Neural progenitor cell (in vitro differentiated cells): ENCODE measurements around the gene SIRT5. TPM values are rescaled to one million over a fixed set of nuclear protein-coding genes. Genes with fewer than 3 reads are reported as not detected.

Experiments used
- DNase-seq: peaks from one replicate; pipeline ENCODE4 v3.0.0-alpha.2; 2016; ENCODE audit warnings: low spot score
- H2AFZ ChIP-seq: fragments of 200-600 bp; sonication (generic); replicated peaks from 2 replicates; pipeline ENCODE4 v1.6.1; 2016; ENCODE audit warnings: antibody characterized with exemption
- H3F3A ChIP-seq: fragments of 200-600 bp; sonication (generic); 2 replicates; pipeline ENCODE4 v1.6.1; 2016; ENCODE audit warnings: antibody characterized with exemption, low read depth
- H3K27ac ChIP-seq: fragments of 200-600 bp; sonication (generic); 2 replicates; pipeline ENCODE4 v1.5.1; 2016; ENCODE audit warnings: mild to moderate bottlenecking
- H3K27me3 ChIP-seq: fragments of 200-600 bp; sonication (generic); 2 replicates; pipeline ENCODE4 v1.6.1; 2016; ENCODE audit warnings: mild to moderate bottlenecking, moderate library complexity
- H3K36me3 ChIP-seq: fragments of 200-600 bp; sonication (generic); 2 replicates; pipeline ENCODE4 v1.5.1; 2016
- H3K4me1 ChIP-seq: fragments of 200-600 bp; sonication (generic); 2 replicates; pipeline ENCODE4 v1.6.1; 2016; ENCODE audit warnings: mixed run types
- H3K4me2 ChIP-seq: fragments of 200-600 bp; sonication (generic); 2 replicates; pipeline ENCODE4 v1.6.1; 2016
- H3K4me3 ChIP-seq: fragments of 200-600 bp; sonication (generic); 2 replicates; pipeline ENCODE4 v1.5.1; 2016
- H3K79me2 ChIP-seq: fragments of 200-600 bp; sonication (generic); 2 replicates; pipeline ENCODE4 v1.6.1; 2016; ENCODE audit warnings: low read depth
- H3K9ac ChIP-seq: fragments of 200-600 bp; sonication (generic); 2 replicates; pipeline ENCODE4 v1.6.1; 2016
- H3K9me3 ChIP-seq: fragments of 200-600 bp; sonication (generic); 2 replicates; pipeline ENCODE4 v1.5.1; 2016; ENCODE audit warnings: low read depth
- H4K20me1 ChIP-seq: fragments of 200-600 bp; sonication (generic); 2 replicates; pipeline ENCODE4 v1.6.1; 2016; ENCODE audit warnings: low read depth
- H3K27ac Mint-ChIP-seq: 3 replicates; pipeline ENCODE4 v1.8.0; 2021; ENCODE audit warnings: mixed read lengths
- H3K27me3 Mint-ChIP-seq: 2 replicates; pipeline ENCODE4 v1.8.0; 2022; ENCODE audit warnings: low read depth, mild to moderate bottlenecking, inconsistent platforms, moderate library complexity, mixed read lengths; ENCODE audit not compliant: insufficient read depth
- H3K36me3 Mint-ChIP-seq: 3 replicates; pipeline ENCODE4 v1.8.0; 2021; ENCODE audit warnings: mixed read lengths
- H3K4me1 Mint-ChIP-seq: 3 replicates; pipeline ENCODE4 v1.8.0; 2021; ENCODE audit warnings: mixed read lengths
- H3K4me3 Mint-ChIP-seq: 3 replicates; pipeline ENCODE4 v1.8.0; 2021; ENCODE audit warnings: mild to moderate bottlenecking, moderate library complexity, mixed read lengths
- H3K9me3 Mint-ChIP-seq: 3 replicates; pipeline ENCODE4 v1.8.0; 2020; ENCODE audit warnings: mixed read lengths
- CTCF ChIP-seq: fragments of 200-600 bp; sonication (generic); IDR thresholded peaks from 2 replicates; pipeline ENCODE4 v1.5.1; 2017; ENCODE audit warnings: antibody characterized with exemption, mild to moderate bottlenecking
- EZH2 ChIP-seq: fragments of 200-600 bp; sonication (generic); IDR thresholded peaks from 2 replicates; pipeline ENCODE4 v1.6.1; 2017; ENCODE audit warnings: antibody characterized with exemption, mild to moderate bottlenecking, moderate library complexity
- EZH2phosphoT487 ChIP-seq: fragments of 200-600 bp; sonication (generic); IDR thresholded peaks from 2 replicates; pipeline ENCODE4 v1.6.1; 2017; ENCODE audit warnings: antibody characterized with exemption
- total RNA-seq: library from RNA; depleted of rRNA; stranded (reverse); fragments of >200 nt; gene quantifications from 2 replicates; pipeline ENCODE4 v1.2.3, GENCODE V29; 2015; ENCODE audit warnings: low replicate concordance

Gene SIRT5
- total RNA-seq, 1 donor from 2014 or later = 18.2 TPM

GRCh38 chr6:13572240-13572639 is 2.2 kb upstream of the SIRT5 start:
- H4K20me1 ChIP-seq = no peaks in the 10 kb centered on the region
- H3K27me3 ChIP-seq = no peaks in the 10 kb centered on the region
- no peak overlapping the region for H2AFZ ChIP-seq

DNA sequence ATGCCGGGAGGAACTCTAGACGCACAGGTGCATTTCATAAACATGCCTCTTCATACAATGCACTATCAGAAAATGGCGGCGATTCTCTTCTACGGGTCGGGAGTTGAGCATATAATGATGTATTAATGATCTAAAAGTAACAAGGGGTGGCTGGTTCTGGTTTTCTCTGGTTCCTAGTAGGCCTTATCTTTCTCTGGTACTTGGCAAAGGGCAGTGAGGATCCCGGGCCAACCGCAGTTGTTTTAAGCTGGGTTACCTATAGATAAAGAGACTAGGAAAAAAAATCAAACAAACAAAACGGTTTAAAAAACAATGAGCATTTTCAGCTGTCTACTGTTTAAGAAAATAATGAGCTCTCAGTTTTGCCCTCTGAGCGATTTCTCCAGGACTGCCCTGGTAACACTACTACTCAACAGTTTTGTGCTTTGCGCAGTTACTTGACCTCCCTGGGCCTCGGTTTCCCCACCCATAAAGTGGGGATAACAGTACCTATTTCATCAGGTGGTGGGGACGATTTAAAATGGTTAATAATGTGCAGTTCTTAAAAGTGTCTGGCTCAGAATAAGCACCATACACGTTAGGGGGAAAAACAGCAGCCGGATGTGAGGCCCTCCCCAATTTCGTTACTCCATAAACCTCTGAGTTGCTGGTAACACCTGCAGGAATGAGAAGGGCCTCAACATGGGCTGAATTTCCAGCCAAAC is 1.3 kb upstream of the SIRT5 start:
- Mint-ChIP-seq H3K4me3 (peak overlapping the region; percentile 90), H3K27me3 (peaks cover 6% of the 10 kb centered on the region), H3K9me3 (peaks cover 5% of the 10 kb centered on the region), H3K36me3 (peaks cover 4% of the 10 kb centered on the region), H3K4me1 (peaks cover 22% of the 10 kb centered on the region), H3K27ac (peak overlapping the region; percentile 58)
- H2AFZ ChIP-seq = peak overlapping the region; percentile 35
- H3K36me3 ChIP-seq = no peaks in the 10 kb centered on the region
- no peak overlapping the region for H3K9ac ChIP-seq
- H3F3A ChIP-seq = peaks cover 39% of the 10 kb centered on the region
- DNase-seq = no peak
- peaks cover 22% of the 10 kb centered on the region for H3K4me1 ChIP-seq
- no peaks in the 10 kb centered on the region for H3K27me3 ChIP-seq
- peak overlapping the region; percentile 64 for H3K4me3 ChIP-seq
- peak overlapping the region; percentile 76 for H3K4me2 ChIP-seq
- H4K20me1 ChIP-seq = no peaks in the 10 kb centered on the region
- no peak for TF ChIP-seq CTCF
- TF ChIP-seq EZH2 = no peak
- TF ChIP-seq EZH2phosphoT487 = no peak
- no peaks in the 10 kb centered on the region for H3K9me3 ChIP-seq
- H3K79me2 ChIP-seq = peaks cover 28% of the 10 kb centered on the region
- peak overlapping the region; percentile 73 for H3K27ac ChIP-seq

More at GRCh38 chr6:13572240-13572639, 2.2 kb upstream of the SIRT5 start:
- H3K4me1 ChIP-seq = peaks cover 22% of the 10 kb centered on the region
- H3K27ac Mint-ChIP-seq = no peak overlapping the region
- peaks cover 19% of the 10 kb centered on the region for H3K79me2 ChIP-seq
- no peak overlapping the region for H3K27ac ChIP-seq
- H3K9me3 ChIP-seq = no peaks in the 10 kb centered on the region
- no peak overlapping the region for H3K4me3 ChIP-seq
- peaks cover 2% of the 10 kb centered on the region for H3K9me3 Mint-ChIP-seq
- peaks cover 6% of the 10 kb centered on the region for H3K27me3 Mint-ChIP-seq
- no peaks in the 10 kb centered on the region for H3K36me3 Mint-ChIP-seq
- H3K36me3 ChIP-seq = no peaks in the 10 kb centered on the region
- TF ChIP-seq EZH2phosphoT487 (no peak), CTCF (no peak), EZH2 (no peak)
- no peak overlapping the region for H3K4me2 ChIP-seq
- no peak overlapping the region for H3K9ac ChIP-seq
- no peak overlapping the region for H3K4me3 Mint-ChIP-seq
- peaks cover 22% of the 10 kb centered on the region for H3K4me1 Mint-ChIP-seq
- peaks cover 39% of the 10 kb centered on the region for H3F3A ChIP-seq
- no peak for DNase-seq

GRCh38 chr6:13573669-13574110 is 711 bp upstream of the SIRT5 start:
- H3F3A ChIP-seq = peaks cover 39% of the 10 kb centered on the region
- peak; percentile 50 for DNase-seq
- peaks cover 22% of the 10 kb centered on the region for H3K4me1 Mint-ChIP-seq

More at GRCh38 chr6:13573669-13574110, 711 bp upstream of the SIRT5 start:
- Histone ChIP-seq H3K9me3 (no peaks in the 10 kb centered on the region), H3K27me3 (no peaks in the 10 kb centered on the region), H2AFZ (peak overlapping the region; percentile 35), H3K79me2 (peaks cover 28% of the 10 kb centered on the region), H3K36me3 (no peaks in the 10 kb centered on the region), H3K4me3 (peak overlapping the region; percentile 64), H3K9ac (peak overlapping the region; percentile 12), H4K20me1 (no peaks in the 10 kb centered on the region), H3K4me2 (peak overlapping the region; percentile 76), H3K27ac (peak overlapping the region; percentile 73), H3K4me1 (peaks cover 22% of the 10 kb centered on the region)
- peaks cover 3% of the 10 kb centered on the region for H3K27me3 Mint-ChIP-seq
- H3K9me3 Mint-ChIP-seq = peaks cover 6% of the 10 kb centered on the region
- peak overlapping the region; percentile 91 for H3K27ac Mint-ChIP-seq
- H3K4me3 Mint-ChIP-seq = peak overlapping the region; percentile 90
- peaks cover 4% of the 10 kb centered on the region for H3K36me3 Mint-ChIP-seq
- TF ChIP-seq CTCF (no peak), EZH2phosphoT487 (no peak), EZH2 (no peak)
